ENCODE results near the gene TMEM135. TPM values are rescaled to one million over a fixed set of nuclear protein-coding genes. Genes with fewer than 3 reads are reported as not detected.

The TMEM135 gene
- total RNA-seq, 1 experiment from 2014 or later = 65.5 TPM

GRCh38 chr11:87038235-87038977 is 672 bp downstream of the TMEM135 start:
- DNase-seq (ENCODE audit: low read depth, low spot score) = no peak
- in situ Hi-C loops (cut with HindIII; ENCODE audit: low pct_unique_long_range_greater_than_20kb, low sequenced_read_pairs) (no loop called here), intact Hi-C loops (cut with micrococcal nuclease; ENCODE audit: unreplicated experiment) (no loop called here)
- ChIA-PET CTCF (no interaction called here), POLR2A (interaction anchor here (0.6 kb wide), 2 partner anchors 600 to 742 kb away, joined by 5 to 12 read pairs; no protein-coding TSS in a partner anchor)
- H3K27ac ChIP-seq (ENCODE audit: low read length) = peak overlapping the region; percentile 94
- H3K9me3 ChIP-seq (ENCODE audit: control insufficient read depth, insufficient read depth, low read depth, low read length) = no peaks in the 10 kb centered on the region
- peaks cover 32% of the 10 kb centered on the region for H3K4me1 ChIP-seq (ENCODE audit: control insufficient read depth, insufficient read depth, low read length)
- ATAC-seq = no peak
- peak overlapping the region; percentile 87 to 89 for H3K4me3 ChIP-seq (ENCODE audit: low read depth in 2 of 2, low read length in 2 of 2)
- TSS peak; percentile 76 for BruUV-seq (replicated peaks)
- H3K27me3 ChIP-seq (ENCODE audit: control insufficient read depth, insufficient read depth, low read length) = no peaks in the 10 kb centered on the region
- H3K36me3 ChIP-seq (ENCODE audit: control insufficient read depth, insufficient read depth, low read length) = no peaks in the 10 kb centered on the region; the same call in 1 of the 2 replicates
- TF ChIP-seq POLR2AphosphoS5 (IDR thresholded peaks at IDR 0.05; ENCODE audit: low read depth, low read length) (no peak), REST (IDR thresholded peaks at IDR 0.05; ENCODE audit: insufficient read depth in 1 of 2, low read depth in 2 of 2, low read length in 1 of 2) (no peak), TCF7L2 (IDR thresholded peaks at IDR 0.05; ENCODE audit: low read depth, low read length) (no peak), CTCF (IDR thresholded peaks at IDR 0.05) (no peak), SIN3A (IDR thresholded peaks at IDR 0.05; ENCODE audit: borderline replicate concordance, insufficient read depth, low read depth, low read length) (no peak)

GRCh38 chr11:87039371-87039770 is 1.6 kb downstream of the TMEM135 start:
- Histone ChIP-seq H3K27me3 (ENCODE audit: control insufficient read depth, insufficient read depth, low read length) (no peaks in the 10 kb centered on the region), H3K4me1 (ENCODE audit: control insufficient read depth, insufficient read depth, low read length) (peaks cover 32% of the 10 kb centered on the region), H3K4me3 (ENCODE audit: low read depth in 2 of 2, low read length in 2 of 2) (peak overlapping the region; percentile 87 to 89), H3K27ac (ENCODE audit: low read length) (peak overlapping the region; percentile 94), H3K9me3 (ENCODE audit: control insufficient read depth, insufficient read depth, low read depth, low read length) (no peaks in the 10 kb centered on the region), H3K36me3 (ENCODE audit: control insufficient read depth, insufficient read depth, low read length) (no peaks in the 10 kb centered on the region; the same call in 1 of the 2 replicates)
- no peak for TF ChIP-seq CTCF (IDR thresholded peaks at IDR 0.05)
- TF ChIP-seq REST (IDR thresholded peaks at IDR 0.05; ENCODE audit: insufficient read depth in 1 of 2, low read depth in 2 of 2, low read length in 1 of 2) = no peak
- no peak for TF ChIP-seq POLR2AphosphoS5 (IDR thresholded peaks at IDR 0.05; ENCODE audit: low read depth, low read length)
- no peak for TF ChIP-seq SIN3A (IDR thresholded peaks at IDR 0.05; ENCODE audit: borderline replicate concordance, insufficient read depth, low read depth, low read length)
- TF ChIP-seq TCF7L2 (IDR thresholded peaks at IDR 0.05; ENCODE audit: low read depth, low read length) = no peak
- ChIA-PET CTCF (no interaction called here), POLR2A (no interaction called here)
- ATAC-seq (no peak), DNase-seq (ENCODE audit: low read depth, low spot score) (no peak)
- no TSS peak for BruUV-seq (replicated peaks)
- in situ Hi-C loops (cut with HindIII; ENCODE audit: low pct_unique_long_range_greater_than_20kb, low sequenced_read_pairs) = no loop called here
- intact Hi-C loops (cut with micrococcal nuclease; ENCODE audit: unreplicated experiment) = no loop called here
